Activated T-cell treated with anti-CD3 and anti-CD28 coated beads, Interleukin-2, amount 50 U/mL, for 4 hours (primary cell): ENCODE results near the gene ARSB. TPM values are rescaled to one million over a fixed set of nuclear protein-coding genes. Genes with fewer than 3 reads are reported as not detected.
"Not testable (repeated sequence)": the region's sequence is repeated elsewhere in the genome, so short reads cannot be mapped to it uniquely, and the experiment has no call there.

Experiments
- ATAC-seq, 2 donors: fragments of 200-7000 bp; cut with Tn5 transposase; one replicate each; pipeline ENCODE4 v1.10.0; 2021
- DNase-seq: peaks from one replicate; pipeline ENCODE4 v3.0.0-alpha.2; 2020
- H3K27me3 Mint-ChIP-seq: one replicate; pipeline ENCODE4 v1.8.0; 2021; ENCODE audit warnings: low read depth, mixed read lengths
- H3K36me3 Mint-ChIP-seq: one replicate; pipeline ENCODE4 v1.8.0; 2022; ENCODE audit warnings: mixed read lengths; ENCODE audit not compliant: insufficient read depth
- H3K4me1 Mint-ChIP-seq: one replicate; pipeline ENCODE4 v1.8.0; 2021; ENCODE audit warnings: low read depth, mixed read lengths
- H3K4me3 Mint-ChIP-seq: one replicate; pipeline ENCODE4 v1.8.0; 2021; ENCODE audit warnings: mild to moderate bottlenecking, moderate library complexity, mixed read lengths
- H3K9me3 Mint-ChIP-seq: one replicate; pipeline ENCODE4 v1.8.0; 2021; ENCODE audit warnings: mixed read lengths
- total RNA-seq, 3 donors: library from RNA; stranded (reverse); gene quantifications; one replicate each; pipeline ENCODE4 v1.2.1, GENCODE V29; 2021

Gene ARSB
- total RNA-seq, 3 donors from 2014 or later, result 9.4 to 12.7 (median 11.0) TPM

- not testable (repeated sequence) for H3K9me3 Mint-ChIP-seq, ATAC-seq, DNase-seq, H3K27me3 Mint-ChIP-seq, H3K4me1 Mint-ChIP-seq, H3K4me3 Mint-ChIP-seq
- peaks cover 11% of the 10 kb centered on the region for H3K36me3 Mint-ChIP-seq
Measured at GRCh38 chr5:78909224-78909983, 75.7 kb downstream of the ARSB start.

GRCh38 chr5:78908173-78909061, 76.7 kb downstream of the ARSB start:
- no peak for ATAC-seq
- DNase-seq, result no peak
- peaks cover 12% of the 10 kb centered on the region for H3K36me3 Mint-ChIP-seq
- peaks cover 3% of the 10 kb centered on the region for H3K4me1 Mint-ChIP-seq
- H3K4me3 Mint-ChIP-seq, result no peak overlapping the region
- no peaks in the 10 kb centered on the region for H3K27me3 Mint-ChIP-seq
- H3K9me3 Mint-ChIP-seq, result no peaks in the 10 kb centered on the region

GRCh38 chr5:78907255-78907891, 77.7 kb downstream of the ARSB start:
- DNase-seq, result no peak
- H3K9me3 Mint-ChIP-seq, result peaks cover 2% of the 10 kb centered on the region
- no peak for ATAC-seq
- H3K4me3 Mint-ChIP-seq, result no peak overlapping the region
- peaks cover 16% of the 10 kb centered on the region for H3K36me3 Mint-ChIP-seq
- H3K27me3 Mint-ChIP-seq, result no peaks in the 10 kb centered on the region
- peaks cover 3% of the 10 kb centered on the region for H3K4me1 Mint-ChIP-seq

- Mint-ChIP-seq H3K4me1 (peaks cover 3% of the 10 kb centered on the region), H3K4me3 (no peak overlapping the region), H3K9me3 (peaks cover 9% of the 10 kb centered on the region), H3K36me3 (peaks cover 15% of the 10 kb centered on the region), H3K27me3 (no peaks in the 10 kb centered on the region)
- ATAC-seq (no peak), DNase-seq (no peak)
Measured at GRCh38 chr5:78905084-78905938, 79.8 kb downstream of the ARSB start.

GRCh38 chr5:78903861-78904260, 81.2 kb downstream of the ARSB start:
- Mint-ChIP-seq H3K9me3 (peaks cover 22% of the 10 kb centered on the region), H3K4me1 (peaks cover 3% of the 10 kb centered on the region), H3K4me3 (no peak overlapping the region), H3K36me3 (peaks cover 10% of the 10 kb centered on the region), H3K27me3 (no peaks in the 10 kb centered on the region)
- DNase-seq, result no peak
- no peak for ATAC-seq

GRCh38 chr5:78903353-78903752, 81.8 kb downstream of the ARSB start:
- H3K9me3 Mint-ChIP-seq, result peaks cover 23% of the 10 kb centered on the region

GRCh38 chr5:78899922-78900362, 85.2 kb downstream of the ARSB start:
- no peaks in the 10 kb centered on the region for H3K4me1 Mint-ChIP-seq
- no peak for ATAC-seq
- peaks cover 16% of the 10 kb centered on the region for H3K36me3 Mint-ChIP-seq
- no peak overlapping the region for H3K4me3 Mint-ChIP-seq
- no peaks in the 10 kb centered on the region for H3K27me3 Mint-ChIP-seq
- no peak for DNase-seq
- peaks cover 23% of the 10 kb centered on the region for H3K9me3 Mint-ChIP-seq

More at GRCh38 chr5:78903353-78903752, 81.8 kb downstream of the ARSB start:
- no peak for ATAC-seq
- Mint-ChIP-seq H3K4me3 (no peak overlapping the region), H3K36me3 (peaks cover 10% of the 10 kb centered on the region), H3K4me1 (peaks cover 3% of the 10 kb centered on the region), H3K27me3 (no peaks in the 10 kb centered on the region)
- DNase-seq, result no peak

- Mint-ChIP-seq H3K4me1 (no peaks in the 10 kb centered on the region), H3K9me3 (peaks cover 19% of the 10 kb centered on the region), H3K4me3 (no peak overlapping the region), H3K27me3 (no peaks in the 10 kb centered on the region), H3K36me3 (peaks cover 16% of the 10 kb centered on the region)
- no peak for DNase-seq
- ATAC-seq, result no peak
Measured at GRCh38 chr5:78896132-78896531, 89.0 kb downstream of the ARSB start.

- H3K4me1 Mint-ChIP-seq, result no peaks in the 10 kb centered on the region
- no peak overlapping the region for H3K4me3 Mint-ChIP-seq
- no peaks in the 10 kb centered on the region for H3K27me3 Mint-ChIP-seq
- peaks cover 17% of the 10 kb centered on the region for H3K9me3 Mint-ChIP-seq
- no peak for DNase-seq
- no peak for ATAC-seq
- peaks cover 16% of the 10 kb centered on the region for H3K36me3 Mint-ChIP-seq
Measured at GRCh38 chr5:78895616-78896015, 89.5 kb downstream of the ARSB start.

GRCh38 chr5:78893940-78894677, 91.0 kb downstream of the ARSB start:
- no peak overlapping the region for H3K4me3 Mint-ChIP-seq
- no peak for DNase-seq
- peaks cover 3% of the 10 kb centered on the region for H3K9me3 Mint-ChIP-seq
- ATAC-seq, result no peak
- H3K4me1 Mint-ChIP-seq, result peaks cover 2% of the 10 kb centered on the region
- peaks cover 16% of the 10 kb centered on the region for H3K36me3 Mint-ChIP-seq
- no peaks in the 10 kb centered on the region for H3K27me3 Mint-ChIP-seq

- DNase-seq (no peak), ATAC-seq (no peak)
- H3K27me3 Mint-ChIP-seq, result no peaks in the 10 kb centered on the region
- no peaks in the 10 kb centered on the region for H3K9me3 Mint-ChIP-seq
- peaks cover 14% of the 10 kb centered on the region for H3K36me3 Mint-ChIP-seq
- no peak overlapping the region for H3K4me3 Mint-ChIP-seq
- H3K4me1 Mint-ChIP-seq, result peaks cover 14% of the 10 kb centered on the region
Measured at GRCh38 chr5:78890667-78891379, 94.3 kb downstream of the ARSB start.

- Mint-ChIP-seq H3K9me3 (no peaks in the 10 kb centered on the region), H3K27me3 (no peaks in the 10 kb centered on the region), H3K36me3 (peaks cover 11% of the 10 kb centered on the region), H3K4me3 (no peak overlapping the region), H3K4me1 (peaks cover 14% of the 10 kb centered on the region)
- DNase-seq, result no peak
- no peak for ATAC-seq
Measured at GRCh38 chr5:78889369-78890140, 95.6 kb downstream of the ARSB start.
